ENCODE results near the gene IQSEC2.

Gene IQSEC2

GRCh38 chrX:53305219-53305995 lies 24.0 kb upstream of the IQSEC2 start:
- DNase-seq, result no peak

GRCh38 chrX:53303195-53303594 lies 21.8 kb upstream of the IQSEC2 start:
- DNase-seq, result no peak

- DNase-seq, result no peak
These were observed 18.8 kb upstream of the IQSEC2 start for GRCh38 chrX:53300157-53300556.

DNA sequence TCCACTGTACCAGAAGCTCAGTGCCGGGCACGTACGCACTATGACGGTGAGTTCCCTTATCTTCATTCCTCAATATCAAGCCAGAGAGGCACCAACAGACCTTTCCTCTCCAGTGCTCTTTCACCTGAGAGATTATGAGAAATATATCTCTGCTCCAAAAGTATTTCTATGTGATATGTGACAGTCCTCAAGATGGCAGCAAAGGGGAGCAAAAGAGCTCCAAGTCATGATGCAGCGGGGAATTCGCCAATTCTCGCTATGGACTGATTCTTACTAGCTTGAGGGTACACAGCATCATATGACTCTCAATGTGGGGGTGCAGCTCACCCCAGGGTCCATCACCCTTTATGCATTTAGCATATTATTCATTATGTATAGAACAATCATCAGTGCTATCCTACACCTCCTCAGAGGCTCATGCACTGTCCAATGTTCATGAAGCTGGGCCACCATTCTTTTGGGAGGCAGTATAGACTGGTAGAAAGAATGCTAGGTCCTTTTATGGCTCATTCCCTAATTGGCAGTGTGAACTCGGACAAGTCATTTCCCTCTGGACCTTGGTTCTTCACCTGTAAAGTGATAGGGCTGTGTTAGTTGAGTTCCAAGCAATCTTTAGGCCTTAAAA lies 12.8 kb upstream of the IQSEC2 start:
- DNase-seq, result no peak

GRCh38 chrX:53291596-53291995 lies 10.2 kb upstream of the IQSEC2 start:
- no peak for DNase-seq

DNA sequence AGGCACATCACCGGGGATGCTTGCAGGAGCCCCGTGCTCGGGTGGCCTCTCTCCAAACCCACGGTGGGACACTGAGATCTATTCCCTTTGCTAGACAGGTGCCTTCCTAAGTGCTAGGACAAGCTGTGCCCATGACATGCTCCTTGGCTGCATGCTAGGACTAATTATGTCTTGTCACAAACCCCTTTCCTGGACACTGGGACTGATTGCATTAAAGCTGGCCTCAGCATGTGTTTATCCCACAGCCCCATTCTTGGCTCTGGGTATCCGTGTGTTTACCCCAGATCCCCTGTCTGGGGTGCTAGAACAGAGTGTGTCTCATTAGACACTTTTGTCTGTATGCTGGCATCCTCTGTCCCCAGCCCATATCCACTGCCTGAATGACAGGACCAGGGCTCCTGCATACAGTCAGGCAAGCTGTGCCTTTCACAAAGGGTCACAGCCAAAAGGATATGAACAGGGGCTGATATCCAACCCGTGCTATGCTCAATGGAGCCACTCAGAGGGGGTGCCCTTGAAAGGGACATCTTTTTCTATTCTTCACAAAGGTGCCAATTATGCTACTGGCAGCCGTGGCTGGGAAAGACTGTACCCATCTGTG lies 9.2 kb upstream of the IQSEC2 start:
- no peak for DNase-seq

DNA sequence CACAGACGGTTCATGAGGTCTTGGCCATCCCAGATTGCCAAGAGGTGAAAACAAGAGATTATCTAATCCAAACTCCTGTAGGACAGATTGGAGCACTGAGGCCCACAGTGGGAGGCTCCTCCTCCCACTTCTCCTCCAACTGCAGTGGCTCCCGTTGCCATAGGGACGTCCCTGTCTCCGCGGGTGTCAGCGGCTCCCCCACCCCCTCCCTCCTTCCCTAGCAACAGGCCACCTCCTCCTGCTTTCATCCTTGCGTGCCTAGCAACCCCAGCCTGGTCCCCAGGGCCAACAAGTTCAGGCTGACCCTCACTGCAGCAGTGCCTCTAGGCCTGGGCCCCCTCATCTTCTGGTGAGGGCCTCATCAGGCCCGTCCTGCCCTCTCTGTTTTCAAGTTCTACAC lies 6.8 kb upstream of the IQSEC2 start:
- DNase-seq, result peak in 1 of 2 donors; percentile 17

GRCh38 chrX:53287493-53288138 lies 6.2 kb upstream of the IQSEC2 start:
- DNase-seq, result peak; percentile 14 to 24

- no peak for DNase-seq
These were observed 4.8 kb upstream of the IQSEC2 start for GRCh38 chrX:53286171-53286570.

GRCh38 chrX:53285591-53285990 lies 4.2 kb upstream of the IQSEC2 start:
- DNase-seq, result no peak

DNA sequence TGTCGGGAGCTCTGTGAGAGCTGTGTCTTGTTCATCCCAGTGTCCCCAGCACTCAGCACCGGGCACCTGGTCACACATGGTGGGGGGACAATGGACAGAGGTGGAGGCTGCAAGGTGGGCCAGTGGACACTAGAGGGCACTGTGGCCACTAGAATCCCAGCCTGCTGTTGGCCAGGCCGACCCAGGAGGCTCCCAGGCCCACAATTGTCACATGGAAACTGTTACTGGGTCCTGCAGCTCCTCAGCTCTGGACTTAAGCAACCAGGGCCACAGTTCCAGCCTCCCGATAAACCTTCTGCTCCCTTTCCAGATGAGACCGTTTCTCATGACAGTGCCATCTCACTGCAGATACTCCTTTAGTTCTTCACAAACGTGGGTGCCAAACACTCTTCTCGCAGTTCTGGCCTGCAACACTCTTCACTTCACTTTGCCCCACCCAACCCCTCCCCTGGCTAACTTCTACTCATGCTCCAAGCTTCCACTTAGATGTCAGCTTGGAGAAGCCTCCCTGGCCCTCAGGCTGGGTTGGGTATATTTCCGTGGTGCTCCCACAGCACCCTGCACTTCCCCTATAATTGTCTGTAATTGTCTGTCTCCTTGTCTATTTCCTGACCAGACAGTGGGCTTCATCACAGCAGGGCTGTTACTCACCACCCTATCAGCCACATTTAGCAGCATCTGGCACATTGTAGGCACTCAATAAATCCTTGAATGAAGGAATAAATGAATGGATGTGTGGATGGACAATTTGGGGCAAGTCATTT lies 3.5 kb upstream of the IQSEC2 start:
- DNase-seq, result peak; percentile 50 to 60

DNA sequence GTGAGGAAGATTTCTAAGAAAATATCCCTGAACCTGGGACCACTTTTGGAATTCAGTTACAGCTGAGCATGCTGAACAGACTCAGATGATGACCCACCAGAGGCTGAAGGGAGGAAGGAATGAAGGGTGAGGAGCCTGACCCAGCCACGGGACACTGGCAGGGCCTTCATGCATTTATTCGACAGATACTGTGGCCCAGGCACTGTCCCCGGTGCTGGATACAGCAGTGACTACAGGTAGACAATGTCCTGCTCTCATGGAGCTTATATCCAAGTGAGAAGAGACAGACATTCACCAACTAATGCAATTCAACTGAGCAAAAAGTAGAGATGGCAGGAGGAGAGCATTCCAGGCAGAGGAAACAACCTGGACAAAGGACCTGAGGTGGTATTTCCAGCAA lies 2.2 kb upstream of the IQSEC2 start:
- DNase-seq, result no peak

GRCh38 chrX:53283099-53283498 lies 1.7 kb upstream of the IQSEC2 start:
- DNase-seq, result no peak

- no peak for DNase-seq
These were observed 745 bp upstream of the IQSEC2 start for GRCh38 chrX:53281963-53282695.

GRCh38 chrX:53280331-53281320 lies 758 bp downstream of the IQSEC2 start:
- no peak for DNase-seq

DNA sequence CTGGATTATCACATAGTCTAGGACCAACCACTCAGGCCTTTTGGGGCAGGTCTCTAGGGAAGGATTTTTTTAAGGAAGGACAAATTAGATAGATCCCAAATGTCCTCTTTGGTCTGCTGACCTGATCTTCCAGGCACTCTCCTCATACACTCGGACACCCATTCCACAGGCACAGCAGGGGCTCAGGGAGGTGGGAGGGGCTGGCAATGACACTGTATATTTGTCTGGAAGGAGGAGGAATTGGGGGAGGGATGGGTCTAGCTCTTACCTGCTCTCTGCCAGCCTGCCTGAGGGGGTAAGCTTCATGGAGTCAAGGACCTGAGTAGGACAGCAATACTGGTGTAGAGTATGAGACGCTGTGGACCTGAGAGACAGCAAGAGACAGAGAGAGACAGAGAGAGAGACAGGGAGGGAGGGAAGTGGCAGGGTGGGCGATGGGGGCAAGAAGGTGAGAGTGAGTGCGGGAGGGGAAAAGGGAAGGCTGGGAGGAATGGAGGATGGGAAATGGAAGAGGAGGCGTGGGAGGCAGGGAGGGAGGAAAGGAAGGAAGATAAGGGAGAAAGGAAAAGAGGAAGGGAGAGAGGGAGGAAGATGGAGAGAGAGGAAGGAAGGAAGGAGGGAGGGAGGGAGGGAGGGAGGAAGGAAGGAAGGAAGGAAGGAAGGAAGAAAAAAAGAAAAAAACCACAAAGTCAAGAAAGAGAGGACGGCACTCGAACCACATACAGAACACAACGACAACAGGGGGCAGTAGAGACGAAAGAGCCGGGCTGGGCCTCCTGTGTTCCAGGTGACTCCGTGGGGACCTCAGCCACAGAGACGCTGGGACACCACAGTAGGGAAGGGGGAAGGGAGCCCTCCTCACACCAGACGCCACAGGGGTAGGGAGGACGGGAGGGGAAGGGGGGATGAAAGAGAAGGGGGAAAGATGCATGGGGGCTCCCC lies 1.8 kb downstream of the IQSEC2 start:
- DNase-seq, result peak; percentile 17 to 21

GRCh38 chrX:53272808-53273337 lies 8.5 kb downstream of the IQSEC2 start:
- DNase-seq, result no peak

- no peak for DNase-seq
These were observed 11.8 kb downstream of the IQSEC2 start for GRCh38 chrX:53269536-53270107.

GRCh38 chrX:53268173-53268572 lies 13.2 kb downstream of the IQSEC2 start:
- no peak for DNase-seq
